Gastrocnemius medialis (tissue), 4 donors: ENCODE results near the gene COL9A1.

Source experiments
- POLR2A ChIP-seq, 2 donors: fragments of 450-650 bp; IDR thresholded peaks; one replicate each; pipeline ENCODE4 v1.6.1; 2017; ENCODE audit warnings: antibody characterized with exemption in 2 of 2, mild to moderate bottlenecking in 2 of 2, moderate library complexity in 2 of 2
- TF ChIP-seq, protein P1 (sequence below), 5 experiments: fragments of 450-650 bp in 3 of 5; fragments of 200-600 bp in 2 of 5; sonication (generic) in 2 of 5; IDR thresholded peaks in 4 of 5; conservative IDR thresholded peaks in 1 of 5; 1 replicate in 4 of 5; 2 replicates in 1 of 5; pipeline ENCODE4 v1.5.1; 2016 to 2019; ENCODE audit warnings: antibody characterized with exemption in 5 of 5, mild to moderate bottlenecking in 3 of 5, moderate library complexity in 3 of 5

DNA sequence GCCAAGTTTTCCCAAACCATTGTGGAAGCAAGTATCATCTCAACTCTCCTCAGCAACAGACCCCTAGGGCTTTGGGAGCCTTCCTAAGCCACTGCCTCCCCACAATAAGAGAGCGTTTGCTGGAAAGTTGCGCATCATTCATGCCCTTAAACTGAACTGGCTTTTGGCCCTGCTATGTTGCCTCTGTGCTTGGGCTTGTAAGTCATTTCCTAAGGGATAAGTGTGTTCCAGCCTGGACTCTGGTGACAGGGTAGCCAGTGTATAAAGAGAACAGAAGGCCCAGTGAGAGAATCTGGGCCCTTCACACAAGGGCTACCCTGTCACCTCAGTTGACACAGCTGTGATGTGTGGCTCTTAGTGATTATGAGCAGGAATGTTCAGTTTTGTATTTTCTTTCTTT is 77.8 kb downstream of the COL9A1 start:
- TF ChIP-seq, protein P1, sequence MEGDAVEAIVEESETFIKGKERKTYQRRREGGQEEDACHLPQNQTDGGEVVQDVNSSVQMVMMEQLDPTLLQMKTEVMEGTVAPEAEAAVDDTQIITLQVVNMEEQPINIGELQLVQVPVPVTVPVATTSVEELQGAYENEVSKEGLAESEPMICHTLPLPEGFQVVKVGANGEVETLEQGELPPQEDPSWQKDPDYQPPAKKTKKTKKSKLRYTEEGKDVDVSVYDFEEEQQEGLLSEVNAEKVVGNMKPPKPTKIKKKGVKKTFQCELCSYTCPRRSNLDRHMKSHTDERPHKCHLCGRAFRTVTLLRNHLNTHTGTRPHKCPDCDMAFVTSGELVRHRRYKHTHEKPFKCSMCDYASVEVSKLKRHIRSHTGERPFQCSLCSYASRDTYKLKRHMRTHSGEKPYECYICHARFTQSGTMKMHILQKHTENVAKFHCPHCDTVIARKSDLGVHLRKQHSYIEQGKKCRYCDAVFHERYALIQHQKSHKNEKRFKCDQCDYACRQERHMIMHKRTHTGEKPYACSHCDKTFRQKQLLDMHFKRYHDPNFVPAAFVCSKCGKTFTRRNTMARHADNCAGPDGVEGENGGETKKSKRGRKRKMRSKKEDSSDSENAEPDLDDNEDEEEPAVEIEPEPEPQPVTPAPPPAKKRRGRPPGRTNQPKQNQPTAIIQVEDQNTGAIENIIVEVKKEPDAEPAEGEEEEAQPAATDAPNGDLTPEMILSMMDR (IDR thresholded peaks at IDR 0.05 in 4 of 5, conservative IDR thresholded peaks at IDR 0.05 in 1 of 5) = no peak
- TF ChIP-seq POLR2A (IDR thresholded peaks at IDR 0.05) = no peak
